ENCODE data around the gene NTM. TPM values are rescaled to one million over a fixed set of nuclear protein-coding genes. Genes with fewer than 3 reads are reported as not detected.

Gene NTM
- total and polyA plus RNA-seq, 2 of the 8 experiments (the other 6 are each of a cell fraction or from before 2014, with no cell fraction given) = 13.4 to 20.0 TPM

DNA sequence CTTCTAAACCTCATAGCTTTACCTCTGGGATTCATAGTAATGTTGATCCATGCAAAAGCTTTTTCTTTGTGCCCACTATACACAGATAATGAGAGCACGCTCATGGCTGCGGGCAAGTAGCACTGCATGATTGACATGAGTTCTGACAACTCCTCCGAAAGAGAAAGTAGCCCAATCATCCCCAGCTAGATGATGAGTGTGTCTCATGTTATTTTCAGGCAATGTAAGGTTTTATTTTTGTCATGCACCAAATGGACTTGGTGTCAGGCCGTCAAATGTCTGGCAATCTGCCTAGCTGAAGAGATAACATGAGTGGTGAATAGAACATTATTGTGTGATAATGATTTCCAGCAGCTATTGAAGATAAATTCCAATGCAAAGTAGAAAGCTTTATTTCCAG lies 662.6 kb downstream of the NTM start:
- 94% methylated on average over 4 of the region's 4 CpGs; no CpG with 5 or more reads in 1 of the 2 experiments for WGBS, 2 experiments (ENCODE audit: extremely low coverage in 1 of 2, insufficient coverage in 1 of 2, insufficient read length in 1 of 2, insufficient replicate concordance in 2 of 2, low coverage in 1 of 2, low lambda C conversion rate in 2 of 2, missing lambda C conversion rate in 1 of 2)

More for the DNA sequence above, 662.6 kb downstream of the NTM start:
- TF ChIP-seq SP1 (IDR thresholded peaks at IDR 0.05; ENCODE audit: low read depth, low read length) = no peak
- Histone ChIP-seq H3K9me3 (ENCODE audit: insufficient read depth in 2 of 2, low read depth in 1 of 2, low read length in 1 of 2) (peaks cover 0 to 3% of the 10 kb centered on the region in 2 experiments; a peak in 1 of 4 replicates), H2BK5ac (ENCODE audit: low read depth, low read length) (no peak overlapping the region), H3K4me1 (replicated peaks in 1 of 4; ENCODE audit: control insufficient read depth in 3 of 4, insufficient read depth in 4 of 4, low read length in 3 of 4) (peaks cover 0 to 12% (median 11%) of the 10 kb centered on the region in 4 experiments; a peak in 5 of 7 replicates), H3K36me3 (ENCODE audit: control insufficient read depth in 2 of 4, insufficient read depth in 4 of 4, low read length in 3 of 4) (no peaks in the 10 kb centered on the region), H3K79me1 (ENCODE audit: low read depth, low read length) (peaks cover 2% of the 10 kb centered on the region; the same call in 1 of the 2 replicates), H2BK15ac (ENCODE audit: low read length) (no peak overlapping the region), H3K27me3 (replicated peaks in 1 of 4; ENCODE audit: control insufficient read depth in 3 of 4, extremely low read depth in 1 of 4, insufficient read depth in 3 of 4, low read length in 3 of 4) (no peaks in the 10 kb centered on the region; a peak in 1 of 7 replicates), H3K56ac (replicated peaks; ENCODE audit: insufficient read length, low read depth, low read length) (no peak overlapping the region), H3K18ac (ENCODE audit: extremely low read depth, low read length) (no peak overlapping the region), H4K5ac (ENCODE audit: insufficient read length, low read depth, low read length) (no peak overlapping the region), H3K4me3 (ENCODE audit: extremely low read depth in 1 of 4, insufficient read depth in 2 of 4, low read depth in 3 of 4, low read length in 4 of 4) (no peak overlapping the region), H3K4ac (replicated peaks; ENCODE audit: insufficient read length, low read depth, low read length) (no peak overlapping the region), H2AK5ac (ENCODE audit: low read depth, low read length) (no peak overlapping the region), H2BK12ac (ENCODE audit: low read depth, low read length) (no peak overlapping the region), H3K79me2 (ENCODE audit: control insufficient read depth in 1 of 2, insufficient read depth in 2 of 2, low read length in 2 of 2) (no peaks in the 10 kb centered on the region), H3K4me2 (ENCODE audit: insufficient read depth in 1 of 2, low read depth in 2 of 2, low read length in 2 of 2) (no peak overlapping the region), H3K23me2 (ENCODE audit: low read depth, low read length) (no peaks in the 10 kb centered on the region), H3K23ac (ENCODE audit: insufficient read length) (no peak overlapping the region), H2BK120ac (replicated peaks; ENCODE audit: low read depth, low read length) (no peak overlapping the region), H2AFZ (ENCODE audit: low read length) (no peak overlapping the region), H4K20me1 (replicated peaks in 1 of 2; ENCODE audit: control insufficient read depth in 1 of 2, insufficient read depth in 2 of 2, low read length in 2 of 2) (no peaks in the 10 kb centered on the region), H3K9ac (replicated peaks in 1 of 4; ENCODE audit: extremely low read depth in 1 of 4, low read depth in 3 of 4, low read length in 3 of 4) (no peak overlapping the region), H2BK20ac (ENCODE audit: low read length) (no peak overlapping the region), H3K27ac (ENCODE audit: low read depth, low read length) (no peak overlapping the region), H4K91ac (replicated peaks; ENCODE audit: insufficient read length, low read length) (no peak overlapping the region), H4K8ac (ENCODE audit: extremely low read depth, insufficient read depth, low read length) (no peak overlapping the region), H3K14ac (ENCODE audit: insufficient read length) (no peak overlapping the region)
- DNase-seq (ENCODE audit: low read depth in 1 of 2, low spot score in 2 of 2) (no peak), FAIRE-seq (no peak)
- ChIA-PET POLR2A (ENCODE audit: partially characterized antibody) (no interaction called here), CTCF (ENCODE audit: partially characterized antibody) (interaction anchor here (0.8 to 1.7 kb wide), 5 partner anchors 25 to 97 kb away, joined by 3 read pairs; no protein-coding TSS in a partner anchor)
